ENCODE results near the gene COL15A1.

DNA sequence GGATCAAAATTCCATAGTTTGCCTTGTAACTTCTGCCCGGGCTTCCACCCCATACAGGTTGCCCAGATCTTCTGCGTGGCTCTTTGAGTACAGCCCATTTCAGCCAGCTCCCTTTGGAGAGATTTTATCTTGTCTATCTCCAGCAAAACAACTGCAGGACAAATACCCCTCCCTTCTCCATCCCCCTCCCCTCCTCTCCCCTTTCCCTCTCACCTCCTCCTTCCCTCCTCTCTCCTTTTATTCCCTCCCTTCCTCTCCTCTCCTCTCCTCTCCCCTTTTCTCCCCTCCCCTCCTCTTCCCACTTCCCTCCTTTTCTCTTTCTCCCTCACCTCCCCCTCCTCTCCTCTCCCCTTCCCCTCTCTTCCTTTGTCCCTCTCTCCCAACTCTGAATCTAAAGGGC is 58.2 kb downstream of the COL15A1 start:
- TF ChIP-seq POLR2AphosphoS5 (IDR thresholded peaks at IDR 0.05; ENCODE audit: low read depth, low read length) = no peak
- TF ChIP-seq, protein P1, sequence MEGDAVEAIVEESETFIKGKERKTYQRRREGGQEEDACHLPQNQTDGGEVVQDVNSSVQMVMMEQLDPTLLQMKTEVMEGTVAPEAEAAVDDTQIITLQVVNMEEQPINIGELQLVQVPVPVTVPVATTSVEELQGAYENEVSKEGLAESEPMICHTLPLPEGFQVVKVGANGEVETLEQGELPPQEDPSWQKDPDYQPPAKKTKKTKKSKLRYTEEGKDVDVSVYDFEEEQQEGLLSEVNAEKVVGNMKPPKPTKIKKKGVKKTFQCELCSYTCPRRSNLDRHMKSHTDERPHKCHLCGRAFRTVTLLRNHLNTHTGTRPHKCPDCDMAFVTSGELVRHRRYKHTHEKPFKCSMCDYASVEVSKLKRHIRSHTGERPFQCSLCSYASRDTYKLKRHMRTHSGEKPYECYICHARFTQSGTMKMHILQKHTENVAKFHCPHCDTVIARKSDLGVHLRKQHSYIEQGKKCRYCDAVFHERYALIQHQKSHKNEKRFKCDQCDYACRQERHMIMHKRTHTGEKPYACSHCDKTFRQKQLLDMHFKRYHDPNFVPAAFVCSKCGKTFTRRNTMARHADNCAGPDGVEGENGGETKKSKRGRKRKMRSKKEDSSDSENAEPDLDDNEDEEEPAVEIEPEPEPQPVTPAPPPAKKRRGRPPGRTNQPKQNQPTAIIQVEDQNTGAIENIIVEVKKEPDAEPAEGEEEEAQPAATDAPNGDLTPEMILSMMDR (IDR thresholded peaks at IDR 0.05) = no peak
- no peak for TF ChIP-seq SIN3A (IDR thresholded peaks at IDR 0.05; ENCODE audit: borderline replicate concordance, insufficient read depth, low read depth, low read length)

Data from Panc1 (cell line).